Prostate gland (tissue), 2 donors: Measurements from ENCODE around the gene KDM4B.

Source experiments
- CTCF ChIP-seq, 4 experiments: fragments of 200-600 bp in 2 of 4; fragments of 450-650 bp in 2 of 4; sonication (generic) in 2 of 4; IDR thresholded peaks; 1 replicate in 3 of 4; 2 replicates in 1 of 4; pipeline ENCODE4 v1.5.1; 2016 to 2019; ENCODE audit warnings: antibody characterized with exemption in 4 of 4, mild to moderate bottlenecking in 2 of 4, moderate library complexity in 2 of 4
- POLR2A ChIP-seq: fragments of 450-650 bp; IDR thresholded peaks from one replicate; pipeline ENCODE4 v1.6.1; 2016; ENCODE audit warnings: antibody characterized with exemption, mild to moderate bottlenecking
- POLR2AphosphoS5 ChIP-seq: sonication (generic); formaldehyde crosslinking; IDR thresholded peaks from one replicate; pipeline ENCODE4 v1.6.1; 2017; ENCODE audit warnings: antibody characterized with exemption

- TF ChIP-seq CTCF (IDR thresholded peaks at IDR 0.05) = no peak
- no peak for TF ChIP-seq POLR2AphosphoS5
- TF ChIP-seq POLR2A = no peak
Measured at GRCh38 chr19:5086725-5087439, 118.0 kb downstream of the KDM4B start.
